ENCODE measurements around the gene MCL1. TPM values are rescaled to one million over a fixed set of nuclear protein-coding genes. Genes with fewer than 3 reads are reported as not detected.

Gene MCL1
- total and polyA plus RNA-seq, 2 of the 13 experiments (the other 11 are each of a cell fraction or from before 2014, with no cell fraction given) = 69.5 to 125 TPM

DNA sequence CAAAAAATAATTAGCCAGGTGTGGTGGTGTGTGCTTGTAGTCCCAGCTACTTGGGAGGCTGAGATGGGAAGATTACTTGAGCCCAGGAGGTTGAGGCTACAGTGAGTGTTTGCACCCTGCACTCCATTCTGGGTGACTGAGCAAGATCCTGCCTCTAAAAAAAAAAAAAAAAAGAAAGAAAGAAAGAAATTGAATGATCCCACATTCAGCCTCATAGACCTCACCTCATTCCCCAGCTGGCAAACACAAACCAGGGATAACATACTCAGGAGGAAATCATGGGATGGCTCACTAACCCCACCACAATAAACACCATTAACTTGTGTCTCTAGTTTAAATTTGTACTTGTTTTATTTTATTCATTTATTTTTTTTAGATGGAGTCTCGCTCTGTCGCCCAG, 41.5 kb upstream of the MCL1 start:
- Histone ChIP-seq H3K79me2 (ENCODE audit: insufficient read depth, low read length) (peaks cover 4% of the 10 kb centered on the region), H2AFZ (ENCODE audit: low read length) (no peak overlapping the region), H3K9me3 (ENCODE audit: low read length) (no peaks in the 10 kb centered on the region), H3K4me2 (ENCODE audit: low read depth, low read length) (no peak overlapping the region), H4K20me1 (ENCODE audit: insufficient read depth, low read length) (no peaks in the 10 kb centered on the region), H3K36me3 (replicated peaks in 1 of 2; ENCODE audit: control insufficient read depth in 1 of 2, insufficient read depth in 2 of 2, low read length in 2 of 2) (peaks cover 13 to 43% of the 10 kb centered on the region in 2 experiments), H3K27ac (ENCODE audit: extremely low read length, insufficient read depth, low read length) (no peak overlapping the region), H3K4me1 (ENCODE audit: insufficient read depth, low read length) (peaks cover 38% of the 10 kb centered on the region), H3K9ac (ENCODE audit: insufficient read depth, low read depth, low read length) (no peak overlapping the region), H3K27me3 (ENCODE audit: control insufficient read depth in 1 of 2, insufficient read depth in 2 of 2, low read length in 2 of 2) (no peaks in the 10 kb centered on the region), H3K4me3 (replicated peaks in 1 of 3; ENCODE audit: insufficient read depth in 1 of 3, low read depth in 2 of 3, low read length in 3 of 3) (no peak overlapping the region)
- in situ Hi-C loops (cut with HindIII; ENCODE audit: extremely low pct_ligation_motif_present, low pct_unique_long_range_greater_than_20kb) = no loop called here
- ChIA-PET CTCF (ENCODE audit: low intra/inter-chr PET ratio, low total read pairs) (interaction anchor here (1.1 to 2.1 kb wide), 3 partner anchors 41 to 157 kb away, joined by 4 to 15 read pairs (median 5); partner anchors contain the start of gene MCL1), POLR2A (interaction anchor here (0.8 to 4.5 kb wide), 9 partner anchors 8 to 60 kb away, joined by 3 to 40 read pairs (median 5); partner anchors contain the start of genes ENSA and MCL1)
- DNase-seq (ENCODE audit: low spot score) (no peak), ATAC-seq (no peak), FAIRE-seq (no peak)
- BruUV-seq (replicated peaks) = no TSS peak
- TF ChIP-seq RBFOX2 (IDR thresholded peaks at IDR 0.05; ENCODE audit: low read depth, low read length) (0 out of 2 replicates have a peak, but pooled peaks have one; percentile 31), NBN (conservative IDR thresholded peaks at IDR 0.05) (no peak)
- intact Hi-C loops (cut with micrococcal nuclease; ENCODE audit: unreplicated experiment) = loop anchor here (1.0 to 10.0 kb wide), 5 partner anchors 42 to 194 kb away; partner anchors contain the start of genes GOLPH3L and MCL1
- 100% methylated on average over 2 of the region's 2 CpGs for WGBS (ENCODE audit: low lambda C conversion rate)

DNA sequence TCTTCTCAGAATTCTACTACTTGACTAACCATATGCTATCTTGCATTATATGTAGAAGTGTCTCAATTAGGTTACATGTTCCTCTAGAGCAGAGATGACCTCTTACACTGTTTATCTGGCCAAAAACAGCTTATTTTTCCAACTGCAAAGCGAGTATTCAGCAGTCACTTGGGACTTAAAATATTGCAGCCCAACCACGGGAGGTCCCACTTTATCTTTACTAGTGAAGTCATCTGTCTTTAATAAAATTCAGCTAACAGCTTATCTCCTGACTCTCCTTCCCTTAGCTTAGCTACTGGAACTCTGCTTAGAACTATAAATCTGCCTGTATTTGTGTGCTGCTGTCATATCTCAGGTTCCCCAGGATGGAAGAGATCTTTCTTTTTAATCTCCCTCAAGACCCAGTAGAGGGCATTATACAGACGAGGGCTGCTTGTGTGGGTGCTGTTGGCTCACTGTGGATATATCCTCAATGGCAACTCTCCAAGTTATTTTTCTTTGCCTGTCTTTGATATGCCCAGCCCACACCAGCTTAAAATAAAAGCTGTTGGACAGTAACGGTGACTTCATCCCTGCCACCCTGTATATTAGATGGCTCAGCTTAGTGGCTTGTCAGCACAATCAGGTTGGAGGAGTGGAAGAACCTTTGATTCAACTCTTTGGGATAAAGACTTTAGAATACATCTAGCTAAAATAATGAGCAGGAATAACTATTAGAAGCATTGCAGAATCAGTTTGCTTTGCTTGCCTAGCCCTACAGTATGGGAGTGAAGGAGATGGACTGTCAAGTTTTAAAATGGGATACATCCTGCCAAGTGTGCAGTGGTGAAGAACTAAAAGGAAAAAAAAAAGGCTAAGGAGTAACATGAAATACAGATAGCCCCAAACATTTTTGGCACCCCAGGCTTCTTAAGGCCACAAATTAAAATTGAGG, 40.4 kb upstream of the MCL1 start:
- Histone ChIP-seq H4K20me1 (ENCODE audit: insufficient read depth, low read length) (no peaks in the 10 kb centered on the region), H3K9ac (ENCODE audit: insufficient read depth, low read depth, low read length) (no peak overlapping the region), H2AFZ (ENCODE audit: low read length) (no peak overlapping the region), H3K27me3 (ENCODE audit: control insufficient read depth in 1 of 2, insufficient read depth in 2 of 2, low read length in 2 of 2) (no peaks in the 10 kb centered on the region), H3K4me3 (replicated peaks in 1 of 3; ENCODE audit: insufficient read depth in 1 of 3, low read depth in 2 of 3, low read length in 3 of 3) (no peak overlapping the region), H3K4me1 (ENCODE audit: insufficient read depth, low read length) (peaks cover 47% of the 10 kb centered on the region), H3K36me3 (replicated peaks in 1 of 2; ENCODE audit: control insufficient read depth in 1 of 2, insufficient read depth in 2 of 2, low read length in 2 of 2) (peaks cover 11 to 38% of the 10 kb centered on the region in 2 experiments), H3K27ac (ENCODE audit: extremely low read length, insufficient read depth, low read length) (peak overlapping the region; percentile 6), H3K4me2 (ENCODE audit: low read depth, low read length) (no peak overlapping the region), H3K9me3 (ENCODE audit: low read length) (no peaks in the 10 kb centered on the region), H3K79me2 (ENCODE audit: insufficient read depth, low read length) (no peaks in the 10 kb centered on the region)
- DNase-seq (ENCODE audit: low spot score) = no peak
- BruUV-seq (replicated peaks) = no TSS peak
- intact Hi-C loops (cut with micrococcal nuclease; ENCODE audit: unreplicated experiment) = loop anchor here (2.0 to 10.0 kb wide), 4 partner anchors 41 to 195 kb away; partner anchors contain the start of genes GOLPH3L and MCL1
- in situ Hi-C loops (cut with HindIII; ENCODE audit: extremely low pct_ligation_motif_present, low pct_unique_long_range_greater_than_20kb) = no loop called here
- 79% methylated on average over 4 of the region's 4 CpGs for WGBS (ENCODE audit: low lambda C conversion rate)
- CTCF ChIA-PET (ENCODE audit: low intra/inter-chr PET ratio, low total read pairs) = interaction anchor here (1.1 to 1.2 kb wide), 2 partner anchors 59 kb away, joined by 3 read pairs; no protein-coding TSS in a partner anchor
- peak; percentile 57 for ATAC-seq
- TF ChIP-seq, protein P1, sequence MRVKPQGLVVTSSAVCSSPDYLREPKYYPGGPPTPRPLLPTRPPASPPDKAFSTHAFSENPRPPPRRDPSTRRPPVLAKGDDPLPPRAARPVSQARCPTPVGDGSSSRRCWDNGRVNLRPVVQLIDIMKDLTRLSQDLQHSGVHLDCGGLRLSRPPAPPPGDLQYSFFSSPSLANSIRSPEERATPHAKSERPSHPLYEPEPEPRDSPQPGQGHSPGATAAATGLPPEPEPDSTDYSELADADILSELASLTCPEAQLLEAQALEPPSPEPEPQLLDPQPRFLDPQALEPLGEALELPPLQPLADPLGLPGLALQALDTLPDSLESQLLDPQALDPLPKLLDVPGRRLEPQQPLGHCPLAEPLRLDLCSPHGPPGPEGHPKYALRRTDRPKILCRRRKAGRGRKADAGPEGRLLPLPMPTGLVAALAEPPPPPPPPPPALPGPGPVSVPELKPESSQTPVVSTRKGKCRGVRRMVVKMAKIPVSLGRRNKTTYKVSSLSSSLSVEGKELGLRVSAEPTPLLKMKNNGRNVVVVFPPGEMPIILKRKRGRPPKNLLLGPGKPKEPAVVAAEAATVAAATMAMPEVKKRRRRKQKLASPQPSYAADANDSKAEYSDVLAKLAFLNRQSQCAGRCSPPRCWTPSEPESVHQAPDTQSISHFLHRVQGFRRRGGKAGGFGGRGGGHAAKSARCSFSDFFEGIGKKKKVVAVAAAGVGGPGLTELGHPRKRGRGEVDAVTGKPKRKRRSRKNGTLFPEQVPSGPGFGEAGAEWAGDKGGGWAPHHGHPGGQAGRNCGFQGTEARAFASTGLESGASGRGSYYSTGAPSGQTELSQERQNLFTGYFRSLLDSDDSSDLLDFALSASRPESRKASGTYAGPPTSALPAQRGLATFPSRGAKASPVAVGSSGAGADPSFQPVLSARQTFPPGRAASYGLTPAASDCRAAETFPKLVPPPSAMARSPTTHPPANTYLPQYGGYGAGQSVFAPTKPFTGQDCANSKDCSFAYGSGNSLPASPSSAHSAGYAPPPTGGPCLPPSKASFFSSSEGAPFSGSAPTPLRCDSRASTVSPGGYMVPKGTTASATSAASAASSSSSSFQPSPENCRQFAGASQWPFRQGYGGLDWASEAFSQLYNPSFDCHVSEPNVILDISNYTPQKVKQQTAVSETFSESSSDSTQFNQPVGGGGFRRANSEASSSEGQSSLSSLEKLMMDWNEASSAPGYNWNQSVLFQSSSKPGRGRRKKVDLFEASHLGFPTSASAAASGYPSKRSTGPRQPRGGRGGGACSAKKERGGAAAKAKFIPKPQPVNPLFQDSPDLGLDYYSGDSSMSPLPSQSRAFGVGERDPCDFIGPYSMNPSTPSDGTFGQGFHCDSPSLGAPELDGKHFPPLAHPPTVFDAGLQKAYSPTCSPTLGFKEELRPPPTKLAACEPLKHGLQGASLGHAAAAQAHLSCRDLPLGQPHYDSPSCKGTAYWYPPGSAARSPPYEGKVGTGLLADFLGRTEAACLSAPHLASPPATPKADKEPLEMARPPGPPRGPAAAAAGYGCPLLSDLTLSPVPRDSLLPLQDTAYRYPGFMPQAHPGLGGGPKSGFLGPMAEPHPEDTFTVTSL (CRISPR knock-in tag; IDR thresholded peaks at IDR 0.05; ENCODE audit: borderline replicate concordance) = no peak
- 0 out of 2 replicates have a peak, but pooled peaks have one; percentile 23 for TF ChIP-seq THAP11 (CRISPR knock-in tag; IDR thresholded peaks at IDR 0.05)
- peak; percentile 30 for TF ChIP-seq RBM22 (optimal IDR thresholded peaks at IDR 0.05; ENCODE audit: low read length)
- TF ChIP-seq, protein P2, sequence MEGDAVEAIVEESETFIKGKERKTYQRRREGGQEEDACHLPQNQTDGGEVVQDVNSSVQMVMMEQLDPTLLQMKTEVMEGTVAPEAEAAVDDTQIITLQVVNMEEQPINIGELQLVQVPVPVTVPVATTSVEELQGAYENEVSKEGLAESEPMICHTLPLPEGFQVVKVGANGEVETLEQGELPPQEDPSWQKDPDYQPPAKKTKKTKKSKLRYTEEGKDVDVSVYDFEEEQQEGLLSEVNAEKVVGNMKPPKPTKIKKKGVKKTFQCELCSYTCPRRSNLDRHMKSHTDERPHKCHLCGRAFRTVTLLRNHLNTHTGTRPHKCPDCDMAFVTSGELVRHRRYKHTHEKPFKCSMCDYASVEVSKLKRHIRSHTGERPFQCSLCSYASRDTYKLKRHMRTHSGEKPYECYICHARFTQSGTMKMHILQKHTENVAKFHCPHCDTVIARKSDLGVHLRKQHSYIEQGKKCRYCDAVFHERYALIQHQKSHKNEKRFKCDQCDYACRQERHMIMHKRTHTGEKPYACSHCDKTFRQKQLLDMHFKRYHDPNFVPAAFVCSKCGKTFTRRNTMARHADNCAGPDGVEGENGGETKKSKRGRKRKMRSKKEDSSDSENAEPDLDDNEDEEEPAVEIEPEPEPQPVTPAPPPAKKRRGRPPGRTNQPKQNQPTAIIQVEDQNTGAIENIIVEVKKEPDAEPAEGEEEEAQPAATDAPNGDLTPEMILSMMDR (CRISPR knock-in tag; IDR thresholded peaks at IDR 0.05) = 0 out of 2 replicates have a peak, but pooled peaks have one; percentile 11
- TF ChIP-seq STAG1 (CRISPR knock-in tag; IDR thresholded peaks at IDR 0.05) = peak; percentile 36
- FAIRE-seq = no peak
- POLR2A ChIA-PET = interaction anchor here (0.8 to 4.5 kb wide), 8 partner anchors 8 to 59 kb away, joined by 3 to 40 read pairs (median 4); partner anchors contain the start of genes ENSA and MCL1
